NCI-H2081 (cell line): ENCODE data around the gene CTXND1.

Experiments used
- DNase-seq, 2 experiments: peaks; one replicate each; lab custom pipeline; 2025; lab: John Stamatoyannopoulos, UW

CTXND1 gene

GRCh38 chr15:80259942-80260510 is 8.0 kb upstream of the CTXND1 start:
- no peak for DNase-seq

GRCh38 chr15:80251428-80252120 is 439 bp downstream of the CTXND1 start:
- no peak for DNase-seq

DNA sequence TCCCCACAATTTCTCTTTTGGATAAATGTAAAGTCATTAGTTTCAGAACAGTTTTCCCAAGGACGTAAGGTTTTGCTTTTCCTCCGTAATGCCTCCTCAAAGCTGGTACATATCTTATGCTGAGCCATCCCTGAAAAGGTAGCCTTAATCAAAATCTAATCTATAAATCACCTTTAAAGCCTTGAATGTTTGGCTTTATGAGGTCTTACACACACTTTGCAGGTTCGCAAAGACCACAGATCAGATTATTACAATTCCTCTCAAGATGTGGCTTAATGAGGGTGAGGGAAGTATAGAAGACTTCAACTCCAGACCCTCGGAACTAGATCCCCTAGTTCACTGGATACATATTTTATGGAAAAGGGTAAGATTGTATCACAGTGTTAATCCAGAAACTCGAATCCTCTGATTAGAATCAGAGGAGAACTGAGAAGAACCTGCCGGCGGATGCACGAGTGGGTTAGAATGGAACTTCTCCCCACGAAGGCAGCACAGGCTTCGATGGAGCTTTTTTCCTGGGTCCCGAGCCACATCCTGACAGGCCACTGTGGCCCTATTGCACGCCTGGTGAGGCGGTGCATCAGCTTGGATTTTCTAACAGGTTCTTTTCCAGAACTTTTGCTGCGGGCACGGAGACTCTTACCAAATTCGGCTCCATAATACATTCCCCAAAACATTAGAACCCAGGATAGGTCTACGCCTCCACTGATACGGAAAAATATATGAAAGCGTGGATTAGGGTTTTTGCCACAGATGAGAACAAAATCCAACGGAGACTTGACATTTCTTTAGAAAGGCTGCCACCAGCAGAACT is 1.2 kb downstream of the CTXND1 start:
- no peak for DNase-seq

DNA sequence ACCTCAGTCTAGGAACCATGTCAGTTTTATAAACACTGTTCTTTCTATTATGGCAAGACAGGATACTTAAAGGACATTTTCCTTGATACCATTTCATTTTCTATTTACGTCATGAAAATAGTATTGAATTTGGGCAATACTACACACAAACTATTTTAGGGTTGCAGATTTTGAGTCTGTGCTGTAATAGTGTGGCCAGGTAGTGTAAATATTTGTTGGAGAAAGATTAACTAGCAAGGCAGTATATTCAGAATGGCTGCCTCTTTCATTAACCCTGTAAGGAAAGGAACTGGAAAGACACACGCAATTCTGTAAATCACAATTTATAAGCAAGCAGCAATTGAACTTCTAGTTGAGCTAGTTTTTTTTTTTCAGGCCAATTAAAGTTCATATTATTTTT is 2.0 kb downstream of the CTXND1 start:
- no peak for DNase-seq

DNA sequence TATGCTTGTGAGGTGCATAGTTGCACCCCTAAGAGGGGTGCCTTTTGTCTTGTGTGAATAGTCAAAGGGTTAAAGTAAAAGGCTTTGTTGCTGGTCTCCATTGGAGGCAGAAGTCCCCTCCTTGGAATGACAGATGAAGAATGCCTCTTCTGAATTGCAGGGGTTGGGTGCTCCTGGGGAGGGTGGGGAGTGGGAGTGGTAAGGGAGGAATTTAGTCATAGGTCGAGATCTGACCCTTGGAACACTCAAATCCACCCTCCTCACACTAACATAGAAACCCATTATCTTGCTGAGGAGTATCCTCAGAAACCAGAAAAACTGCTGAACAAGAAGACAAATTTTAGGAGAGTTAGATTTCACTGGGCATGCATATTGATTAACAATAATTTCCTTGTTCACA is 4.7 kb downstream of the CTXND1 start:
- no peak for DNase-seq

DNA sequence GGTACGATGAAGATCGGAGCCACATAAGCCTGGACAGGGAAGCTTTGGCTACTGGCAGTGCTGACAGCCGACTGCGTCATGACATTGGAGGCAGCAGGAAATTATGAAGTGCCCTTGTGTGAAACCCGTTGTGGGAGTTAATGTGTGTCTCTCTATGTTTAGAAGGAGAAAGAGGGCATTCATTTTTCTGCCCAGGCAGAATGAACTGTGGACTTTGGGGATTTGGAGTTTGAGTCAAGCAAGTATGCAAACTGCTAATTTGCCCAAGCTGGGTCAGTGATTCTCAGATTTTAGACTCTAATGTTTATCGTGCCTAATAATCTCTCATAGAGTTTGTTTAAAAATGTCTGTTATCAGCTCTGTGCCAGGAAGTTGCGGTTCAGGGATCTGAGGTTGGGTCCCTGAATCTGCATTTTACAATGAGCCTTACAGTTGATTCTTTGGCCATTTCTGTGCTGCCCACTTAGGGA is 5.6 kb downstream of the CTXND1 start:
- DNase-seq = no peak

GRCh38 chr15:80242802-80243201 is 9.2 kb downstream of the CTXND1 start:
- no peak for DNase-seq

- peak in 1 of 2 experiments; percentile 29 for DNase-seq
Measured at GRCh38 chr15:80242132-80242769, 9.8 kb downstream of the CTXND1 start.

GRCh38 chr15:80241508-80241907 is 10.5 kb downstream of the CTXND1 start:
- DNase-seq = no peak

DNA sequence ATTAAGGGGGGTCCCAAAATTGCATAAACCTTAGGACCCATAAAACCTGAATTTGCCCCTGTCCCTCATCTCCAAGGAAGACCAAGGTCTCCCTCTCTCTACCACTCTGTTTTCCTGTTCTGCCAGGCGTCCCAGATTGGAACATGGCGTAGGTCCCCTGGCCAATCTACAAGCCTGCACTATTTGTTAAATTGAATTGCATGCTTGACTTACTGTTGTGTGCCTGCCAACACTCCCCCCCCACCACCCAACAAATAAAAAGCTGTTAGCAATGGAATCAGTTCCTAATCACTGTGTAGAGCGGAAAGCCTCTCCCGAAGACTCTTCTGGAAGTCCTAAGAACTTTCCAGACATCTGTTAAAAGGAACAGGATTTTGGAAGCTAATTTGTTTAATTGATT is 11.7 kb downstream of the CTXND1 start:
- DNase-seq = no peak

DNA sequence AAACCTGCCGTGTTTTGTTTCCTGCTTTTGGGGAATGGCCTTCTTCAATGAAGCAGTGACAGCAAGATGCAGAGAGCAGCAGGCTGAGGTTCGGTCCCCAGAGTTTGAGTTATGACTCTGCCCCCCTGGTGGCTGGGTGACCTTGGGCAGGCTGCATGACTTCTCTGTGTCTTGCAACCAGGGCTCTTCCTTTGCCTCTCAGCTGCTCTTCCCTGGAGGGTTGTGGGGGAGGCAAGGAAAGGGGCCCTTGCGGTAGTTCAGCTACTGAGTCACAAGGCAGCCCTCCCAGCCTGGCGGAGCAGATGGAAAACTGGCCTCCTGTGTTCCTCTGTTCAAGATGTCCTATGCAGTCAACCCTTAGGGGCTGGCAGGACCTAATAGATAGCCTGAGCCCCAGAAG is 17.1 kb downstream of the CTXND1 start:
- no peak for DNase-seq

DNA sequence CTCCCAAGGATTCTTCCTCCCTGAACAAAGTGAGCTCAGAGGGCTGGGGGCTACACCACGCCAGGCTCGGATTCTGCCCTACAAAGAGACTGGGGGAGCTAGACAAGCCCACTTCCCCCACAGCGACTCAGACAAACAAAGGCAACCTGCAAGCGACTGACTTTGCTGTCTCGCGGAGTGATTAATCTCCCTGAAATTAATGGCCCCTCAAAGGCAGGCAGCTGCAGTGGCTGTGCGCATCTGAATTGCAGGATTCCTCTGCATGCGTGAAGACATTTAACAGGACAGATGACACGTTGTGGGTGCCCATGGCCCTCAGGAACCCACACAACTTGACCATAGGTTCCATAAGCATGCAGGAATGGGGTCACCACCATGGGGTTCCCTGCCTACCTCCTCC is 18.4 kb downstream of the CTXND1 start:
- DNase-seq = no peak

- DNase-seq = no peak
Measured at GRCh38 chr15:80231371-80231770, 20.6 kb downstream of the CTXND1 start.

DNA sequence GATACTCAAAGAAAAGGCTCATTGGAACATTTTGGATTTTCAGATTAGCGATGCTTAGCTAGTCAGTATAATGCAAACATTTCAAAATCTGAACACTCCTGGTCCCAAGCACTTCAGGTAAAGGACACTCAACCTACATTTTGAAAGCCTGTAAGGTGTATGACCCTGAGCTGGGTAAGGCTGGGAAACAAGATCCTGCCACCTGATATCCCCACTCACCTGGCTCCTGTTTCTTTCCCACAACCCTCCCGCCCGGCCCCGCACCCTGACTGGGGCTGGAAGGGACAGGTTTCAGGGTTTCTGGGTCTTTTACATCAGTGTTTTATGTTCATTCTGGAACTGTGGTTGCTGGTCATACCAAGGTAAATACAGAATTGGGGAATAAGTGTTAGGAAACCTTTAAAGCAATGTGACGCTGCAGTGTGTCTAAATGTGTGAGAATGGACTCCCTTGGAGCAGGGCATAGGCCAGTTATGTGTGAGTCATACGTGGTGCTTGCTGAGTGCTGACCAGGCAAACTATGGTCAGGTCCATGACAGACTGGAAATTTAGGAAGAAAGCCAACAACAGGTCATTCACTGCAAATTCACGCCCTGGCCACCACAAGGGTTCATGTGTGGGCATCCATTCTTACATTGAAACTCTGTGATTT is 22.9 kb downstream of the CTXND1 start:
- no peak for DNase-seq

DNA sequence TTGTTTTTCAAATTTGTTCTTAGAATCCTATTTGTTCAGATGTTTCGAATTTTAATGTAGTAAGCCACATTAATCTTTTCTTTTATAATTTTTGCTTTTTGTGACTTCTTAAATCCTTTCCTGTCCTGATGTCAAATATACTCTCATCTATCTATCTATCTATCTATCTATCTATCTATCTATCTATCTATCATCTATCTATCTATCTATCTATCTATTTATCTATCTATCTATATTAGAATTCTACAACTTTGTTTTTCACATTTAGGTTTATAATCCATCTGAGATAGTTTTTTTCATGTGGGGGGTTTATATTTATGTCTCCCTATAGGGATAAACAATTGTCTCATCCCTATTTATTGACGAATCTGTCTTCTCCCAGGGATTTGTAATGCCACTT is 32.1 kb downstream of the CTXND1 start:
- no peak for DNase-seq

DNA sequence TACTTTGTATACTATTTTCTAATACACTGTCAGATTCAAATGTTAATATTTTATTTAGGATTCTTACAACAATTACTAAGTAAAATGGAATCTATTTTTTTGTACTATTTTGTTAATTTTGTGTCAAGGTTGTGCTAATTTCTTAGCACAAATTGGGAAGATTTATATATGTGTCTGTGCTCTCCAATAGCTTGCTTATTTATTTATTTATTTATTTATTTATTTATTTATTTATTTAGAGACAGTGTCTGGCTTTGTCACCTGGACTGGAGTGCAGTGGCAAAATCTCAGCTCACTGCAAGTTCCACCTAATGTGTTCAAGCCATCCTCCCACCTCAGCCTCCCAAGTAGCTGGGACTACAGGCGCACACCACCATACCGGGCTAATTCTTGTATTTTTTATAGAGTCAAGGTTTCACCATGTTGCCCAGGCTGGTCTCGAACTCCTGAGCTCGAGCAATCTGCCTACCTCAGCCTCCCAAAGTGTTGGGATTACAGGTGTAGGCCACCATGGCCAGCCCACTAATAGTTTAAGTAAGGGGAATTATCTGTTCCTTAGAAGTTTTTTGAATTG is 34.6 kb downstream of the CTXND1 start:
- DNase-seq = no peak

GRCh38 chr15:80216911-80217310 is 35.1 kb downstream of the CTXND1 start:
- no peak for DNase-seq

GRCh38 chr15:80216141-80216540 is 35.9 kb downstream of the CTXND1 start:
- DNase-seq = no peak

- no peak for DNase-seq
Measured at GRCh38 chr15:80214910-80215309, 37.1 kb downstream of the CTXND1 start.

GRCh38 chr15:80211976-80212375 is 40.0 kb downstream of the CTXND1 start:
- no peak for DNase-seq
